NCI-H2029 (cell line): ENCODE data around the gene PTS.

Experiments used
- DNase-seq: peaks from one replicate; lab custom pipeline; 2025; lab: John Stamatoyannopoulos, UW

PTS gene

DNA sequence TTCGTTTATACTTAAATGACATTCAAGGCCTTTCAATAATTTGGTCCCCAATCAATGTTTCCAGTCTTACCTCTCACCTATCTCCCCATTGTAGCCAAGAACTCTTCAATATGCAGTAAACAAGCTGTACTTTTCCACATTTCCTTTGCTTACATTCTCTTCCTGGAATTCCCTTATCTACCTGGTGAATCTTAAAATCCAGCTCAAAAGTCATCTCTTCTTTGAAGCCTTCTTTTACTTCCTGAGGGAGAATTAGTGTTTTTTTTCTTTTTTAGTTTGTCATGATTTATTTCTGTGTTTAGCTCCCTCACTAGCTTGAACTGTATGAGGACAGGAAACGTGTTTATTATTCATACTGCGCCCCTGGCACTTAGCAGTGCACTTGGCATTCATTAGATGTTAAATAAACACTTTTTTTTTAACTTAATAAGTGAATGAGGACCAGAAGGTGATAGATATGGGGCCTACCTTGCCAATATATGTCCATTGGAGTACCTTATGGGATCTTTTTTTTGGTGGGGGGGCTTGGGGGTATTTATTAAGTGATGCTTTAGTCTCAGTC, 4.9 kb upstream of the PTS start:
- no peak for DNase-seq

GRCh38 chr11:112222303-112222702, 3.9 kb upstream of the PTS start:
- no peak for DNase-seq

GRCh38 chr11:112223121-112223520, 3.1 kb upstream of the PTS start:
- DNase-seq = no peak

DNA sequence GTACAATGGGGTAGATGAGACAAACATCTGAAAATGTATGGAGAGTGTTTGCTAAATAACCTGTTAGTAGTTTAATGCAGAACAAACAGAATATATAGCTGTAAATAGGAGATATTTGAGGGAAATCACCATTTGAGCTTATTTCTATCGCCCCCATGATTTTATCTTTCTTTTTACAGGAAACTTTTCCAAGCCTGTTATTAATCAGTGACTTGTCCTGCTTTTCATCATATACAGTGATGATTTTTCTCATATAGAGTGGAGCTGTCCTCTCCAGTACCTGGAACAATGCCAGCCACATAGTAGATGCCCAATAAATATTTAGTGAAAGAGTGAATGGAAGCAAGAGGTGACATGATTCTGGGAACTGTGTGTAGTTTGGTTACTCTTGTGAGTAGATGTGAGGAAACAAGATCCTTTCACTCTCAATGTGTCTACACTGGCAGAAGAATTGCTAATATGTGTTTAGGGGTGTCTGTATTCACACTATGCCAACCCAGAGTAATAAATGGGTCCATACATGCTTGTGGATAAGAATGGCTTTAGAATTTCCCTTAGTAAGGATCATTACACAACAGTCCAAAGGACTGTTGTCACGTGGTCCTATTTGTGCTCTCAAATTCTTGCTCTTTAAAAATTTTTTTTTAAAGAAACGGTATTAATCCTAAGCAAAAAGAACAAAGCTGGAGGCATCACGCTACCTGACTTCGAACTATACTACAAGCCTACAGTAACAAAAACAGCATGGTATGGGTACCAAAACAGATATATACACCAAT, 2.3 kb upstream of the PTS start:
- DNase-seq = no peak

- DNase-seq = no peak
Observed at GRCh38 chr11:112225753-112226061, 521 bp upstream of the PTS start.

GRCh38 chr11:112226831-112227401, 688 bp downstream of the PTS start:
- no peak for DNase-seq

GRCh38 chr11:112227471-112227870, 1.2 kb downstream of the PTS start:
- no peak for DNase-seq

GRCh38 chr11:112228706-112229105, 2.5 kb downstream of the PTS start:
- DNase-seq = no peak

GRCh38 chr11:112229159-112229558, 2.9 kb downstream of the PTS start:
- no peak for DNase-seq

GRCh38 chr11:112229746-112230433, 3.7 kb downstream of the PTS start:
- no peak for DNase-seq

- no peak for DNase-seq
Observed at GRCh38 chr11:112231952-112232351, 5.7 kb downstream of the PTS start.

DNA sequence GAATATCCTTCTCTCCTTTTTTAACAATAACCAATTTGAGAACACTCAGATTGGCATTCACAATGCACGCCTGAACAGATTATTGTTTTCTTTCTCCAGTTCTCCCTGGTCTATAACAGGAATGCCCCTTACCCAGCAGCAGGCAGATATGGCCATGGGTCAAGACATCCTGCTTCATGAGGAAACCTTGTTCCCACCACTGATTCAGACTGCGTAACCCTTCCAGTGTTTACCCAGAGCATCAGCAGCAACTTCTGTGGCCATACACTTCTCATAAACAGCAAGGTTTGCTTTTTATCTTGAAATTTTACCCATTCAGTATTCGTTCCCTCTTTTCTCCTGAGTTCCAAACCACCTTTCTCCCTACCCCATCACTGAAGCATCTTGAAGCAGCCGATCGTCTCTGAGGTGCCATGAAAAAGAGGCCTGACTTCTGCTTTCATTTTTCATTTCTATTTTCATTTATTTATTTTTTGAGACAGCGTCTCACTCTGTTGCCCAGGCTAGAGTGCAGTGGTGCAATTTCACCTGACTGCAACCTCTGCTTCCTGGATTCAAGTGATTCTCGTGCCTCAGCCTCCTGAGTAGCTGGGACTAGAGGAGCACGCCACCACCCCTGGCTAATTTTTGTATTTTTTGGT, 9.6 kb downstream of the PTS start:
- no peak for DNase-seq

DNA sequence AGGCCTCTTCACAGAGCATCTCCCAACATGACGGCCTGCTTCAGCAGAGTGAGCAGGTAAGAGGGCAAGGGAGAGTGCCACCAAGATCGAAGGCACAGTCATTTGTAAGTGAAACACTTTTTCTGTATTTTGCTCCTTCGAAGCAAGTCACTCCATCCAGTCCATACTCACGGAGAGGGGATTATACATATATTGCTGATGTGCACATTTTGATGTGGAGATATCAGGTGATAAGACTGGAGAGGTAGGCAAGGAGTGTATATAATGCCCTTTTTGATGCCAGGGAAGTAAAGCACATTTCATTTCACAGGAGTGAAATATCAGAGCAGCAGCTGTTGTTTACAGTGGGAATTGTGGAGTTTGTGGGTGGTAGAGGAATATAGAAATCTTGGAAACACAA, 11.2 kb downstream of the PTS start:
- DNase-seq = no peak

DNA sequence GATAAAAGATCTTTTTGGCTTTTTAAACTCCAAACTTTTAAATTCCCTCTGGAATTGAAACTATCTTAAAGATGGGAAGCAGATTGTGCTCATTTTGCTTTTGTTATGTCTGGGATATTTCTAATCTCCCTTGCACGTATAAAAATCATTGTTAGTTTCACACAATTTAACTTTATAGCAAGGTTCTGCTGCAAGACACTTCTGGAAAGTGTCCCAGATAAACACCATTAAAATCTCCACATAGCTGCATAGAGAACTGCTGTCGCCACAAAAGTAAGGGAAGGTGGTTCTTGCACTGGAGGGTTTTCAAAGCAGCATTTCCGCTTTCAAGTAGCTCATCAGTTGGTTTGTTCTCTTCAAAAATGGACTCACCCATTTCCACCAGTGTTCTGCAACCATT, 11.8 kb downstream of the PTS start:
- no peak for DNase-seq

GRCh38 chr11:112241486-112241885, 15.3 kb downstream of the PTS start:
- no peak for DNase-seq

DNA sequence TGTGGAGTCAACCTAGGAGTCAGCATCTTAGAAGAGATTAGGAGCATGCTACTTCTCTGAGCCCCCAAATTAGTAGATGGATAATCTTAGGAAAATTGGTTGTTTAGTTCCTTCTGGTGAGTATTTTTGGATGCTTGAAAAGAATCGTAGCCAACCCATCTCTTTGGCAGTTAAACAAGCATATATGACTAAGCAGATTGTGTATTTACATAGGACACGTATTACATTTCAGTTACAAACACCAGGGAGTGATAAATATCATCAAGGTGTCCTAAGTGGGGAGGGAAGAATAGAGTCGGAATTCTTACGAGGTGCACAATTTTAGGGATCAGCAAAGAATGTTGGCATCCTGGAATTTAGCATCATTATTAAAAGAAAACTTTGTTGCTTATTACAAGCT, 21.0 kb downstream of the PTS start:
- DNase-seq = peak; percentile 2

- no peak for DNase-seq
Observed at GRCh38 chr11:112248201-112248600, 22.0 kb downstream of the PTS start.

DNA sequence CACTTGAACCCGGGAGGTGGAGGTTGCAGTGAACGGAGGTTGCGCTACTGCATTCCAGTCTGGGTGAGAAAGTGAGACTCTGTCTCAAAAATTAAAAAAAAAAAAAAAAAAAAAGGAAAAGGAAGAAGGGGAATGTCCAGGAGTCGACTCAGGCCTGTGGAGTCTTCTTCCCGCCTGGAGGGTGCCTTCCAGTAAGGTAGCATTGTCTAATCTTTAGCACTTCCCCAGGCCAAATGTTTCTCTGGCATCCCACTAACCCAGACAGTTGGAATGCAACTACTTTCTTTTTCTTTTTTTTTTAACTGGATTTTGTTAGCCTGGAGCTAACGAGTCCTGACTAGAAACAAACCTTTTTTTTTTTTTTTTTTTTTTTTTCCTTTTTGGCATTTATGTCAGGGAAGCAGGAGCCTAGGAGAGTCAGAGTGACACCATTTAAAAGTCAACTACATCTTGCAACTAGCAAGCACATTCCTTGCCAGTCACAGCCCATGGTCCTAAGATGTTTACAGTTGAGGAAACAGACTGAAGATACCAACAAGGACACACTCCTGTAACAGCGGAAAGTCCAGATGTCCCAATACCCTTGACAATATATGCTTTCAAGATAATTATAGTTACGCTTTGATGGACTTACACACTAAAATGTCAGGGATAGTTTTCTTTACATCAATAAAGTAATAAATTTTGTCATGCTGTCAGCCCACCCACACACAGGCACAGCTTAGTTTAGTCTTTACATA, 23.8 kb downstream of the PTS start:
- DNase-seq = no peak

GRCh38 chr11:112253605-112254242, 27.5 kb downstream of the PTS start:
- no peak for DNase-seq

DNA sequence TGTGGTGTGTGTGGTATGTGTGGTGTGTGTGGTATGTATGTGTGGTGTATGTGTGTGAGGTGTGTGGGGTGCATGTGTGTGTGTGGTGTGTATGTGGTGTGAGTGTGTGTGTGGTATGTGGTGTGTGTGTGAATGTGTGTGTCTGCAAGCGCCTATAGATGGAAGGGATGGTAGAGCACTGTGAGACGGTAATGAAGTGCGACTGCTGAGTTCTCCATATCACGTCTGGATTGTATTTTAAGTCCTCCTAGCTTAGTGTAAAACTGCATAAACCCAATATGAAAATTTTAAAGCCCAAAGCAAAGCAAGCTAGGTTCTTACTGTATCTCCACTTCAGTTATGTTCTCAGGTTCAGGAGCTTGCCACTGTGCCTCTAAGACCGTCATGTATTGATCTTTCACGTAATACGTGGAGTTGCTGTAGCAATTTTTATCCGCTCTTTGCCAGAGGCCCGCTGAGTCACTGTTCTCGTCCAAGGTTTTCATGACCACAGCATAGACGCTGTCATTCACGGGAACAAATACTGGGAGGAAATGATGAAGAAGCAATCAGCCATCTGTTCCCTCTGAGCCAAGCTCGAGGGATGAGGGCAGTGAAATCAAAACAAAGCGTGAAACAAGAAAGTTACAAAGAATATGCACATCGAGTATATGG, 29.0 kb downstream of the PTS start:
- DNase-seq = no peak

GRCh38 chr11:112260490-112260889, 34.3 kb downstream of the PTS start, which contains the start of gene PLET1:
PLET1 (minus strand) TSS chr11:112260860; CDS start chr11:112260589, 271 bp downstream.
- no peak for DNase-seq
